NCI-H526 (cell line): ENCODE results near the gene SYNGR1.
"Not testable (repeated sequence)": the region's sequence is repeated elsewhere in the genome, so short reads cannot be mapped to it uniquely, and the experiment has no call there.

Experiments used
- DNase-seq, 2 experiments: peaks; one replicate each; lab custom pipeline; 2025; lab: John Stamatoyannopoulos, UW

Gene SYNGR1

DNA sequence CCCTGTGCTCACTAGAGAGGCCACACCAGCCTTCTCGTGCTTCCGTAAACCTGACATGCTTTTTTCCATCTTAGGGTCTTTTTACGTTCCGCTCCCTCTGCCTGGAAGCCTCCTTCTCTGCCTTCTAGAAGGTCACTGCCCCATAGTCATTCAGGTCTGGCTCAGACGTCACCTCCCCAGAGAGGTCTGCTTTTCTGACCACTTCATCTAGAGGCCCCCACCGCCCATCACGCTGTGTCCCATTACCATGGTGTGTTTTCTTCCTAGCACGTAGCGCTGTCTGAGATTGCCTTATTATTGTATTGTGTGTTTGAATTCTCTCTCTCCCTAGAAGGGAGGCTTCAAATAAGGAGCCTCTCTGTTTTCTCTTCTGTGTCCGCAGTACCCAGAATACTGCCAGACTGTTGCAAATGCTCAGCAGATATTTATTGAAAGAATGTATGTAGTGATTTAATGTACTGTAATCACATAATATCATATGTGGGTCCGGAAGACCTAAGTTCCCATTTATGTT lies 59.8 kb downstream of the SYNGR1 start:
- no peak for DNase-seq

DNA sequence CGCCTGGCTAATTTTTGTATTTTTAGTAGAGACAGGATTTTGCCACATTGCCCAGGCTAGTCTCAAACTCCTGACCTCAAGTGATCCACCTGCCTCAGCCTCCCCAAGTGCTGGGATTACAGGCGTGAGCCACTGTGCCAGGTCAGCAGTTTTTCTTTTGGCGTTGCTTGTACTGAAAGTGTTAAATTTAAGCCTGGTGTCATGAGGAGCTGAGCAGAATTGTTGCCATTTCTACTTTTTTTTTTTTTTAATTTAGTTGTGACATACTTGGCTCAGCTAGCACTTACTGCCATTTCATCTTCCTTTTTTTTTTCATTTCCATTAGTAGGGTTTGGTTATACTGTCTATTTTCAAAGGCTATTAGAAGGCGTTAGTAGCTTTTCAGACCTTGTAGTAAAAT lies 60.5 kb downstream of the SYNGR1 start:
- DNase-seq: no peak

DNA sequence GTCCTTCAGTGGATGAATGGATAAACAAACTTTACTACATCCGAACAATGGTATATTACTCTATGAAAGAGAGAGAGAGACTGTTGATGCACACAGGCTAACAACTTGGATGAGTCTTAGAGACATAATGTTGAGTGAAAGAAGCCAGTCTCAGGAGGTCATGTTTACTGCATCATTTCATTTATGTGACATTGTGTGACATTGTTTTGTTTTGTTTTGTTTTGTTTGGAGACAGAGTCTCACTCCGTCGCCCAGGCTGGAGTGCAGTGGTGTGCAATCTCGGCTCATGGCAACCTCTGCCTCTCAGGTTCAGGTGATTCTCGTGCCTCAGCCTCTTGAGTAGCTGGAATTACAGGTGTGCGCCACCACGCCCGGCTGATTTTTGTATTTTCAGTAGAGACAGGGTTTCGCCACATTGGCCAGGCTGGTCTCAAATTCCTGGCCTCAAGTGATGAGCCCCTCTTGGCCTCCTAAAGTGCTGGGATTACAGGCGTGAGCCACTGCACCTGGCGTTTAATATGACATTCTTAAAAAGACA lies 62.1 kb downstream of the SYNGR1 start:
- DNase-seq: not testable (repeated sequence)

GRCh38 chr22:39413204-39413603 lies 63.4 kb downstream of the SYNGR1 start:
- not testable (repeated sequence) for DNase-seq

- no peak for DNase-seq
These were observed 64.6 kb downstream of the SYNGR1 start for GRCh38 chr22:39414377-39414776.

DNA sequence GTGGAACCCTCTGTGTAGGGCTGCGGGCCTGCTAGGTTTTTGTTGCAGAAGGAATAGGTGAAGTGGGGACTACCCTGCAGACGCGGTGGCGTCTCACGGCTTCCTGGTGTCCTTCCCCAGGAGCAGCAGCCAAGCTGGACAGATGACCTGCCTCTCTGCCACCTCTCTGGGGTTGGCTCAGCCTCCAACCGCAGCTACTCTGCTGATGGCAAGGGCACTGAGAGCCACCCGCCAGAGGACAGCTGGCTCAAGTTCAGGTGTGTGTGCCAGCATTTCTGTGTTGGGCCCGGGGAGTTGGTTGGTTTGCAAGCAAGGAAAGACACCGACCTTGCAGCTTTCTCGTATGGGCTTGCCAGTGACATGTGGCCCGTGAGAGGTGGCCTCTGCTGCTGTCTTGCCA lies 65.1 kb downstream of the SYNGR1 start:
- DNase-seq: no peak

- no peak for DNase-seq
These were observed 65.7 kb downstream of the SYNGR1 start for GRCh38 chr22:39415506-39415905.

DNA sequence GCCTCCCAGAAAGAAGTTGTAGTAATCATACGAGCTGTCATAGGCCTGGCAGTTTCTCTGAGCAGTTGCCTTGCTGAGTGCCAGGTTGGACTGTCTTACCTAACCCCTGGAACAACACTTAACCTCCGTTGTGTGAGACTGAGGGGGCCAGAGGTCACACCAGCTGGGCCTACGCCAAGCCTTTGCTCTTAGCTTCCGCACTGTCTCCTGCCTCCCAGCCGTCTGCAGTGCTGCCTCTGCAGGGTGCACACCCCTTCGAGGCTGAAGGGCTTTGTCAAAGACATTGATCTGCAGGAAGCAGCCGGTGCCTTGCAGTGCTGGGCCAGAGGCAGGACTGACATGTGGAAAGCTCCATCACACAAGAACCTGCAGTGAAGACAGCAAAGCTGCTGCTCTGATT lies 66.5 kb downstream of the SYNGR1 start:
- DNase-seq: no peak

DNA sequence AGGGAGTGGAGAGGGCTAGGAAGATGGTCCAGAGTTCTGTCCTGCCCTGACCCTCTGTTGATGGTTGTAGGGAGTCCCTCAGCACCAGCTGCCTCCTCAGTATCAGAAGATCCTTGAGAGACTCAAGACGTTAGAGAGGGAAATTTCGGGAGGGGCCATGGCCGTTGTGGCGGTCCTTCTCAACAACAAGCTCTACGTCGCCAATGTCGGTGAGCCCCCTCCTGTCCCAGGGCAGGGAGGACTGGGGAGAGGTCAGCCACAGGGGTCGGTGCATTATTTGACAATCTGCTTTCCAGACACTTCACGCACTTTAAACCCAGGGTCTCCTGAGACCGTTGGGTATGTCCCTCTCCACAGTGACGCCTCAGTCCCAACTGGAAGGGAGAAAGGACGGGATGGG lies 67.8 kb downstream of the SYNGR1 start:
- no peak for DNase-seq

- peak in 1 of 2 experiments; percentile 65 for DNase-seq
These were observed 68.9 kb downstream of the SYNGR1 start for GRCh38 chr22:39418696-39419095.

GRCh38 chr22:39419096-39419495 lies 69.3 kb downstream of the SYNGR1 start:
- DNase-seq: no peak

DNA sequence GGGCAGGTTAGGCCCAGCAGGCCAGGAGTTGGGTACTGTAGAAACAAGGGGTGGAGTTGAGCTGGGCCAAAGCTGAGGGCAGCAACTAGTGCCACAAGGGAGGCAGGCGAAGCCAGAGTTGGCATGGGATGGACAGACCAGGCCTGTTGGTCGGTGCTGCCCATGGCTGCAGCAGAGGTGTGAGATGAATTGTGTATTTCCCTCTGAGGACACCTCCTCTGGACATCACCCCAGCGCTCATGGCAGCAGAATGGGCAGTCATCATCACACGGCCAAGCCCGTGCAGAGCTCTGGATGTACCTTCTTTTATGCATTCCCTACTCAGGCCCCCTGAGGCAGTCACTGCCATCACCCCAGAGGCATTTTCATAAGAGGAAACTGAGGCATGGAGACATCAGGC lies 70.1 kb downstream of the SYNGR1 start:
- no peak for DNase-seq

DNA sequence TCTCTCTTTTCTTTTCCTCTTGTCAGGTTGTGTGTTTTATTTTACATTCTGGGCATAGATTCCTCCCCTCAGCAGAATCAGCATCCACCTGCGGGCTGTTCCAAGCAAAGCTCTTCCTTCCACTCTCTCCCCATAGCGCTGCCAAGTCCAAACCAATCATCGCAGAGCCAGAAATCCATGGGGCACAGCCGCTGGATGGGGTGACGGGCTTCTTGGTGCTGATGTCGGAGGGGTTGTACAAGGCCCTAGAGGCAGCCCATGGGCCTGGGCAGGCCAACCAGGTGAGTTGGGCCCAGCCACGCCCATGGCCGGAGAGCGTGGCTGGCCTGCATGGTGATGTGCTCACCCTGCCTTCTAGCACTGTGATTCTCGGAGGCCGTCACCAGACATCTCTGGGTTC lies 71.9 kb downstream of the SYNGR1 start:
- no peak for DNase-seq

GRCh38 chr22:39422101-39422500 lies 72.3 kb downstream of the SYNGR1 start:
- DNase-seq: no peak

GRCh38 chr22:39422721-39423120 lies 72.9 kb downstream of the SYNGR1 start:
- no peak for DNase-seq

DNA sequence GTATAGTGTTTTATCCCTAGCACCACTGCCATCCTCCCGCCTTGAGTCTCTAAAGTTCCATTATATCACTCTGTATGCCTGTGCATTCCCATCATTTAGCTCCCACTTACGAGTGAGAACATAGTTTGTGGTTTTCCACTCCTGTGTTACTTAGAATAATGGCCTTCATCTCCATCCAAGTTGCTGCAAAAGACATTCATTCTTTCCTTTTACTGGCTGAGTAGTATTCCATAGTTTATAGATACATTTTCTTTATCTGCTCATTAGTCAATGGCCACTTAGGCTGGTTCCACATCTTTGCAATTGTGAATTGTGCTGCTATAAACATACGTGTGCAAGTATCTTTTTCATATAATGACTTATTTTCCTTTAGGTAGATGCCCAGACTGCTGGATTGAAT lies 74.2 kb downstream of the SYNGR1 start:
- DNase-seq: no peak

GRCh38 chr22:39426380-39427043 lies 76.7 kb downstream of the SYNGR1 start:
- DNase-seq: no peak

DNA sequence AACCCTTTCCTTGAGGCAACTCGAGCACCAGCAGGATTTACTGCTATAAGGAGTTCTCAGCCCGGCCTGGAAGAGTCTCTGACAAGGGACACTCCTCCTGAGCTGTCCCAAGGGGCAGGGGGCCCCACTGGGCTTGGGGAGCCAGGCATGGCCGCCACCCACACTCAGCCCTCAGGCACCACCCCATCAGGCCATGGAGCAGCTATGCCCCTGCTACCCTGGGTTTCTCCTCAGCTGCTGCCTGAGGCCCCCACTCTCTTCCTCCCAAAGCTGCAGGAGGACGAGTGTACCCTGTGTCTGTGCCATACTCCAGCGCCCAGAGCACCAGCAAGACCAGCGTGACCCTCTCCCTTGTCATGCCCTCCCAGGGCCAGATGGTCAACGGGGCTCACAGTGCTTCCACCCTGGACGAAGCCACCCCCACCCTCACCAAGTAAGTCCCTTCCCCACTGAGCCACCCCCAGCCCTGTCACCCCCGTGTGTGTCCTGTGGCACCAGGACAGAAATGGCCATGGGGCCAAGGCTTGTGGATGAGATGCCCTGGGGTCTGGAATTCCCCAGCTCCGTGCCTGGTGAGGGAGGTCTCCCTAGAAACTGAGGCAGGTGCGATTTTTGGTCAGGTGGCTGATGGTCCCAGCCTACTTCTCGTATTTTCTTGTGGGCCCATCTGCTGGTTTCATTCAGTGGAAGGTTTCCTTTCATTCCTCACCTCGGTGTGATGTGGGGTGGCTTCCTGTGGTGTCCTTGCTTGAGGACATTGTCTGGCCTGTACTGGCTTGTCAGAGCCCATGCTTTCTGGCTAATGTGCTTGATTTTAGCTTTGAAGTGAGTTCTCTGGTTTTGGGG lies 78.2 kb downstream of the SYNGR1 start:
- DNase-seq: no peak

DNA sequence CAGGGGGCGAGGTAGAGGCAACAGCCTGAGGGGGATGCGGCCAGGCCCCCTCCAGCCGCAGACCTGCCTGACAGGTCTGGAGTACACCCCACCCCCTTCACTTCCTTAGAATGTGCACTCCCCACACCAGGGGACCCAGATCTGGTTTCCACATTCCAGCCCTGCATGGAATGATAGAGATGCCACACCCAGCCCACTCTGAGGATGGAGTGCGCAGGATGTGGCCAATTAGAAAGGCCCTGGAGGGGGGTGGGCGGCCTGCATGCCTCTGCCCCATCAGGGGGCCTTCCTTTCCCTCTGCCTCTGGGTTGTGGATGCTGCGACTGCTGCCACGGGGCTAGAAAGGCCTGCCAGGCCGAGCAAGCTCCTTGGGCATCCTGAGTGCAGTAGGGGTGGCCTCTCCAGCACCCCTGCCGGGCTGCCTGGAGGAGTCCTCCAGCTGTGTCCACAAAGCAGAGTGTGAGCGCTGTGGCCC lies 78.8 kb downstream of the SYNGR1 start:
- no peak for DNase-seq

DNA sequence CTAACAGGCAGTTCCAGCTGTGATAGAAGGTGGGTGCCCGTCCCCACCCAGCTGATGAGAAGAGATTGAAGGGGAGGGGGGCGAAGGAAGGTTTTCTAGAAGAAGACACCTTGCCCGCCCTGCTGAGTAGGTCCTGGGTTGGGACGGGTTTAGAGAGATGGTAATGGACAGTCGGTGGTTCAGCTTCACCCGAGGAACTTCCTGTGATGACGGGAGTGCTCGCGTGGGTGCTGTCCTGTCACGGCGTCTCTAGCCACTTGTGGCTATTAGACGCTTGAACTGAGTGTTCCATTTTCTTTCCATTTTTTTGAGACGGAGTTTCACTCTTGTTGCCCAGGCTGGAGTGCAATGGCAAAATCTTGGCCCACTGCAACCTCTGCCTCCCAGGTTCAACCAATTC lies 79.4 kb downstream of the SYNGR1 start:
- no peak for DNase-seq

DNA sequence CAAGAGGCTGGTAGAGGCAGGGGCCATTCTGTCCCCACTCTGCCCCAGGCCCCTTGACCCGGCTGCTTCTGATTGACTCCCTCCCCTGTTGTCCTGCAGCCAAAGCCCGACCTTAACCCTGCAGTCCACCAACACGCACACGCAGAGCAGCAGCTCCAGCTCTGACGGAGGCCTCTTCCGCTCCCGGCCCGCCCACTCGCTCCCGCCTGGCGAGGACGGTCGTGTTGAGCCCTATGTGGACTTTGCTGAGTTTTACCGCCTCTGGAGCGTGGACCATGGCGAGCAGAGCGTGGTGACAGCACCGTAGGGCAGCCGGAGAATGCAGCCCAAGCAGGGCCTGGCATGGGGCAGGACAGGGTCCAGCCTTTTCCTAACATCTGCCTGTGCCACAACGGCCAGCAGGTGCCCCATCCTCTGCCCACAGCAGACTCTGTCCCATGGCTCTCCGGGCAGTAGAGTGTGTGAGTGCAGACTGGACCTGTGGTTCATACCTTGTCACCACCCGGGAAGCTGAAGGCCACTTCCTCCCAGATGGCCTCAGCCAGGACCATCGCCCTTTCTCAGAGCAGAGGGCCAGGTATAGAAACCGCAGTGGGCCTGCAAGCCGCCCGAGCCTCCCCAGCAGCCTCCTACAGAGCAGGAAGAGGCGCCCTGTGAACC lies 80.3 kb downstream of the SYNGR1 start:
- DNase-seq: no peak

DNA sequence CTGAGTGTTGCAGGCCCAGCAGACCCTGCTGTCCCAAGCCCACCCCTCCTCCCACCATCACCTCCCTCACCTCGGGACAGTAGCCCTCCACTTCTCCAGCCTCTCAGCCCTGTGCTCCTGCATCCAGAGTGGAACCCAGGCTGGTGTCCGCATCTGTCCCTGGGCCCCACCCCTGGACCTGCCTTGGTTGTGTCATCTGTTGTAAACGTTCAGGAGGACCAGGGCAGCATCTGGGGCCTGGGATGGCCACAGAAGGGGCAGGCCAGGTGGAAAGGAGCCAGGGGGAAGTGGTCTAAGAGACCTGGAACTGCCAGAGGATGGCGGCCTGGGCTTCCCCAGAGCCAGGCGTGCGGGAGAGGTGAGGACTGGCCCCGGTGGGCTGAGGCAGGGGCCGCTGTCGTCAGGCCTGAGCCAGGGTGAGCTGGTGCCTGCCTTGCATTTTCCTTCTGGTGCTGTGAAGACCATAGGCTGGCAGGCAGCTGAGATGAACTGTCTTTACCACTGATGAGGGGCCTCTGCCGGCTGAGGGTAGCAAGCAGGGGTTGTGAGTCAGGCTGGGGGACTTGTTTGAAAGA lies 80.9 kb downstream of the SYNGR1 start:
- no peak for DNase-seq
